Nucleus accumbens (tissue), 56 donors: ENCODE results near the gene EYA2.

Experiments used
- DNase-seq, 56 donors: peaks; one replicate each; lab custom pipeline; 2025; lab: John Stamatoyannopoulos, UW

Gene EYA2

DNA sequence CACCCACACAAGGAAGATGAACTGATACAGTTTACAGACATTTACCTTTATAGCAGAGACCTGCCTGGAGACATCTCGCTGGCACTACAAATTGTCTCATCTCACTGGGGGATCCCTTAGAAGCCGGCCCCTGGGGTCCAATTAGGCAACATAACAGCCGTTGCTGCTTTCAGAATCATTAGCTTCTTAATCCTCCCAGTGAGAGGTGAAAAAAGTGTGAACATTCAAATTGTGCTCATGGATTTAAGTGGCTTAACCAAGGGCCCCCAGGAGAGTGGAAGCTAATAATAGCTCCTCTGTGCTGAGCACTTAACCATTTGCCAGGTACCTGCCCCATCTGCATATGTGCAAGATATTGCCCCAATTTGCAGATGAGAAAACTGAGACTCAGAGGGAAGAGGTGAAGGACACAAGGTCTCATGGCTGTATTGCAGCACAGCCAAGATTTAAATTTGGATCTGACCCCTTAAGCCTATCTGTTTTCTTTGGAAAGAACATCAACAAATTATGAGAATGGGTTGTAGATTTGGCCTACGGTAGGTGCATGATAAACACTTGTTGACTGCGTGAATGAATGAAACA is 101.0 kb downstream of the EYA2 start:
- DNase-seq: no peak

DNA sequence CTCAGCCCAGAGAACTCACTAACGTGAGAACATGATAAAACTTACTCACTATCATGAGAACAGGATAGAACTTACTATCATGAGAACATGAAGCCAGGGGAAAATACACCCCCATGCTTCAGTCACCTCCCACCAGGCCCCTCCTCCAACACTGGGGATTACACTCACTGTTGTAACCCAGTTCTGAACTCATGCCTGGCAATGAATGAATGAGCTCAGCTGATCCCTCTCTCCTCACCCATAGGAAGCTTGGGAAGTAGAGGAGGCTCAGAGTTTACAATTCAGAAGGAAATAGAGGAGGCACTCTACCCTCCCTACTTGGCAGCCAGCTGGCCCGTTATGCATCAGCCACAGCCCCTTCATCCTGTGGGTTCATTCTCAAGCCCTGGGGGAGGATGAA is 102.5 kb downstream of the EYA2 start:
- peak in 1 of 56 donors; percentile 1 for DNase-seq

DNA sequence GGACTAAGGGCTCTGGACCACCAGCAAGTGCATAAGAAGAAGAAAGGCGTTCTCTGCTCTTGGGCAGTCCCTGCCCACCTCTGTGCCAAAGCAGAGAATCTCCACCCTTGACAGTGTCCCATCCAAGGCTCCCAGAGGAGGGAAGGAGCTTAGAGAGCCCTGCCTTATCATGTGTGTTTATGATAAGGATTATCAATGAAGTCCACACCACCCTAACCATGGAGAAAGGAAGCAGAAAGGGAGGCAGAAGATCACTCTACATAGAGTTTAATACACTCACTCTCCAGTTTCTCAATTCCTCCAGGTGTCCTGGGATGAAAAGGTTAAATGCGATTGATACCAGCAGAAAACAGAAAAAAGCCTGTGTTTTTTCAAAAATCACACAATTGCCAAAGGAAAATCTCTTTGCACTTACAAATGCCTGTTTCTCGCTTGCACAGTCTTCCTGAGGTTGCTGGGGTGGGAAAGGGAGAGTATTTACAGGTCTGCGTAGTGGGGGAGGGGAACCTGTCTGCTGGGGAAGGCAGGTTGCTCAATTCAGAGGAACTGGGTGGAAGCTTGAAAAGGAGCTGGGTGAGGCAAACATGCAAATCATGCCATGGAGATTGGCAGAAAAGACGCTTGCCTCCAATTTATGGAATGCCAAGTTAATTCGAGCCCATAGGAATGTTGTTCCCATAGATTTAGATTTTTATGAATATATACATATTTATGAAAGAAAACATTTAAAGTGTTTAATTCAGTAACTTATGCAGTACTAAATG is 104.0 kb downstream of the EYA2 start:
- no peak for DNase-seq

DNA sequence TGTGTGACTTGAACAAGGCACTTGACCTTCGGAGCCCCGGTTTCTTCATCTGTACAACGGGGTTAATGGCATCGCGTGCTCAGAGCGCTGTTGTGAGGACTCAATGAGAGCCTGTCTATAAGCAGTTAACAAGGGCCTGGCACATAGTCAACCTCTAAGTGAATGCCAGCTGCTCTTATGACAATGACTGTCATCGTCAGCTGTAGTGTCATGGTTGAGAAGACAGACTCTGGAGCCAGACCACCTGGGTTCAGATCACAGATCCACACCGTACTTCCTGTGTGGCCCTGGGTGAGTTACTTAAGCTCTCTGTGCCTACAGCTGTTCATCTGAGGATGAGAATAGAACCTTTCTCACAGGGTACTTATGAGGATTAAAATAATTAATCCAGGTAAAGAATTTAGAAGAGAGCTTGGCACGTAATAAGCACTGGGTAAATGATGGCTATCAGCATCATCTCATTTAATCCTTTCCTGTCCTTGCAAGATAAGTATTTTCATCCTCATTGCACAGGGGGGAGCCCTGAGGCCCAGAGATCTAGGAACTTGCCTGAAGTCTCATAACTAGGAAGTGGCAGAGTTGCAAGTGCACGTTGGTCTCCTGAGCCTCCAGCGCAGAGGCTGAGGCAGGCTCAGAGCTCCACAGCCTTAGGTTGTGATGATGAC is 105.3 kb downstream of the EYA2 start:
- DNase-seq: no peak

DNA sequence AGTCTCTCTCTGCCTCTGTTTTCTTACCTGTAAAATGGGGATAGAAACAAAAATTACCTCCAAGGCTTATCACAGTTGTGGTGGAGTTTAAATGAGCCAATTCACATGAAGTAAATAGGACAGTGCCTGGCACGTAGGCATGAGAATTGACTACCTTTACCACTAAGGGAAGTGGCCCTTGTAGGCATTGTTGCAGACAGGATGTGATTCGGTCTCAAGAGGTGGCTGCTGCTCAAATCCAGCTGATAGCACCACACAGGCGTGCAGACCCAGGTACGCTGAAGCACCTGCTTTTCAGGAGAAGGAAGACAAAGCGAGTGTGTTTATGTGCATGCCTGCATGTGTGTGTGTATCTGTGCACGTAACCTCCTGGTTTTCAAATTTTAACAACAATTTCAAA is 108.6 kb downstream of the EYA2 start:
- no peak for DNase-seq

DNA sequence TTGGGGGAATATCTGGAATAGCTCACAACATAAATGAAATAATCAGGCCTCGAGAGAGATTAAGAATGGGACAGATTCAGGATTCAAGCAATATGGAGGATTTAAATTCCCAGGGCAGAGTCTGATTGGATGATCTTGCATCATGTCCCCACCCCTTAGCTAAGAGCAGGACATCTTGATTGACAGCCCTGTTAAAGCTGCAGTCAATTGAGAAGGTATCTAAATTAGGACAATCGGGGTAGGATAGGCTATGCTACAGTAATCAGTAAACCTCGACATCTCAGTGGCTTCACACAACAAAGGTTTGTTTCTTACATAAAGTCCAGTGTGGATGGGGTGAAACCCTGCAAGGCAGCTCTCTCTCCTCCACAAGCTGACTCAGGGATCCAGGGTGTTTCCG is 109.5 kb downstream of the EYA2 start:
- DNase-seq: no peak

DNA sequence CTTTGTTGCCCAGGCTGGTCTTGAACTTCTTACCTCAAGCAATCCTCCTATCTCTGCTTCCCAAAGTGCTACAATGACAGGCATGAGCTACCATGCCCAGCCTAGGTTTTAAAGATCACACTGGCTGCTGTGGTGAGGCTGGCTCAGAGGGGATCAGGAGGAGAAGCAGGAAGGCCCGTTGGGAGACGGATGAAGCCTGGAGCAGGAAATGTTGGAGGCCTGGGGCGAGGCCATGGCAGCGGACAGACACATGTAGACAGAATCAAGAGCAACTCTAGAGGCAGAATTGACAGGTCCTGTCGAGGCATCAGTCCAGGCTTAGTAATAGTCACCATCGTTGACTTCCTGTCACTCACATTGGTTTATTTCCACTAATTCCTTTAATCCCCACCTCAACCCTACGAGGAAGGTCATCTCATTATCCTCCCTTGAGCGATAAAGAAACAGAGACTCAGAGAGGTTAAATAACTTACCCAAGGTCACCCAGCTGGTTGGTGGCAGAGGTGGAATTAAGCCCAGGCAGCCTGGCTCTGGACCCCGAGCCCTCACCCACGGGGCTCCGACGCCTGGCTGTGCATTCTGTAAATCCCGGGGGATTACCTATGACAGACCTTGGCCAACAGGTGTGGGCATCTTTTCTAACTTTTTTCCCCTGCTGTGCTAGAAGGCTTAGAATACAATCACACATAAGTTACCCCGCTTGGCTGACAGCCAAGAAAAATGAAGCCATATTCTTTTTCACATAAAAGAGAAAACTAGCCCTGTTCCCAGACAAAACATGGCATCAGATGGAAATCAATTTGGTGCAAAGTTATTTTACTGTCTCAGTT is 113.4 kb downstream of the EYA2 start:
- no peak for DNase-seq

DNA sequence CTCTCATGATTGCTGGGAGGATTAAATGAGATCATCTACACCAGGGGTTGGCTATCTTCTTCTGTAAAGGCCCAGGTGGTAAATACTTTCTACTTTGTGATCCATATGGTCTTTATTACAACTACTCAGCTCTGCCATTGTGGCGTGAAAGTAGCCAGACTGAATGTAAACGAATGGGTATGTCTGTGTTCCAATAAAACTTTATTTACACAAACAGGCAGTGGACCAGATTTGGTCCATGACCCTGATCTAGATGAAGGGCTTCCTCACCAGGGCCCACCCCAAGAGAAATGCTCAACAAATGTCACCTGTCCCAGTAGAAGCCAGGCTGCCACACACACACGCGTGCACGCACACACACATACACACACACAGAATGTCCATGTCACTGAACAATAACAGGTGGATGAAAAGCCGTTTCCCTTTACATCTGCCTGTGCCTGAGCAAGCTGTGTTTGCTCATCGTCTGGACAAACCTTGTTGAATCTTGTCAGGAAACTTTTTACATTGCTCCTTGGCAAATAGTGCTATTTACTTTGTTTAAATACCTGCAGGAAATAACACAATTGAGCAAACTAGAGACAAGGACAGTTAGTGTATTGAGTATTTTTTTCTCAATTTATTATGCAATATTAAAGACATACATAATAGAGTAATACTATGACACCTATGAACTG is 114.3 kb downstream of the EYA2 start:
- DNase-seq: no peak

DNA sequence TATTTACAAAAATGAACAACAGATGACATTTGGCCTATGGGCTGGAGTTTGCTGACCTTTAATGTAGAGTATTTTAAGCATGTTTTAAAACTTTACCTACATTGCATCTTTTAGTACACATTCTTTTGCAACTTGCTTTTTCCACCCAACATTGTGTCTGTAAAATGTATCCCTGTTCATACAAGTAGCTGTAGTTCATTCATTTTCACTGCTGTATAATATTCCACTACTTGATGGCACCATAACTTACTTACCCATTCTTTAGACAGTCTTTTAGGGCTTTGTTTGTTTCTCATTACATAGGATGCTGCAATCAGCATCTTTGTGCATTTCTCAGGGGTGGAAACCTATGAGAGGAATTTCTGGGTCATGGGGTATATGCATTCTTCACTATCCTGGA is 115.1 kb downstream of the EYA2 start:
- no peak for DNase-seq

DNA sequence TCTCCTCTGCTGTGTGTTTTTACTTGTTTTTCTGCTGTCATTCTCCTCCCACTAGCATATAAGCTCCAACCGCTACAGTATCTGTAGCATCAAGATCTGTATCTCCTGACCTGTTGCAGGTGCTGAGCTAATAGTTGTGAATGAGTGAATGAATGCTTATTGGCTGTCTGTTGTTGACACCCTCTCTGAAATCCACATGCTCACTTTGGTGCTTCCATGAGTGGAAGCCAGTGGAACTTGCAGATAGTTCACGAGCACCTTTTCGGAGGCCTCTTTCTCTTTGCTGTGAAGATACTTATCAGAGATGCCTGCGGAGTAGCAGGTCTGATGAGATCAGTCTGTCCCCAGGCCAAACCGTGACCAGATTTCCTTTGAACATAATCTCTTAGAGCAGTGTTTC is 117.3 kb downstream of the EYA2 start:
- no peak for DNase-seq

DNA sequence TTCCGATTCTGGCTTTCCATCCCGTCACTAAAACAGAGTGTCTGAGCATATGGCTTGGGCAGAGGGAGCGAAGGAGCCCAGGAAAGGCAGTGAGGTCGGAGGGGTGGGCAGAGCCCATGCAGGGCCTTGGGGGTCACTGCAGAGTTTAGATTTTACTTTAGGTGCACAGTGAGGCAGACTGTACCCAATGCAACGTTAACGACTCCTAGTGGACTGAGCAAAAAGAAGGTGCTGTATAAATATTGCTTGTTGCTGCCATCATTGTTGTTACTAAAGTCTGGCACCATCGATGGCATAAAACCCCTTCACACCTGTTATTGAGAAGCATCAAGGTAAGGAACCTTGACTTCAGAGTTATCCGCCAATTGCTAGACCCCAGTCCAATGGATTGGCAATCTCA is 119.0 kb downstream of the EYA2 start:
- no peak for DNase-seq

DNA sequence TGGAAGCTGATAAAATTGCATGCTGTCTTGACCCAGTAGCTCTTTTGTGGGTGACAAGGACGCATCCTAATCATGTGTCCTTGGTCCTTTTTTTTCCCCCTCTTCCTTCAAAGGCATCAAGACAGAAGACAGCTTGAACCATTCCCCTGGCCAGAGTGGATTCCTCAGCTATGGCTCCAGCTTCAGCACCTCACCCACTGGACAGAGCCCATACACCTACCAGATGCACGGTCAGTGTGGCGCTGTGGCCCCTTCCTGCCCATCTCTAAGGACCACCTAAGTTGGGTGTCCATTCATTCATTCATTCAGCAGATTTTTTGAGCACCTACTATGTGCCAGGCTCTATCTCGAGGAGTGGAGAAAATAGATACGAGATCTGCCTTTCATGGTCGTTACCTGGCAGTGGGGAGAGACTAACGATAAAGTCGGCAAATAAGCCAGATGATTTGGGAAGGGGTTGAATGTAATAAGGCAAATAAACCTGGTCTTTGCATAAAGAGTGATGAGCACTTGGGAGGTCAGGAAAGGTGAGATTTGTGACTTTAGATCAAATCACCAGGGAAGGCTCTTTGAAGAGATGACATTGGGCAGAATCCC is 121.5 kb downstream of the EYA2 start:
- no peak for DNase-seq

DNA sequence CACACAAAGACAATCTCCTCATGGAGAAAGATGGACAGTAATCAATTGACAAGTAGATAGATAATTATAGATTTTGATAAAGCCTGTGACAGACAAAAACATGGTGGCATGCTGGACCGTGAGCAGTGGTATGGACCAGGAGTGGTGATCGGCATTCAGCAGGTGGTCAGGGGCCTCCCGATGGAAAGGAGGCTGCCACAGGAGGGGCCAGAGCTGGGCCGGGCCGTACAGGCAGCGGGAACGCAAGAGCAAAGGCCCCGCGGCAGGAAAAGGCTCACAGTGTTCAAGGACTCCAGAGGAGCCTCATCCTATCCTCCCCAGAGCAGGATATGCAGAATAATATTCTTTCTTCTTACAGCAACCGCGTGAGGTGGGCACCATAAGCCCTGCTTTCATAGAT is 123.7 kb downstream of the EYA2 start:
- no peak for DNase-seq

DNA sequence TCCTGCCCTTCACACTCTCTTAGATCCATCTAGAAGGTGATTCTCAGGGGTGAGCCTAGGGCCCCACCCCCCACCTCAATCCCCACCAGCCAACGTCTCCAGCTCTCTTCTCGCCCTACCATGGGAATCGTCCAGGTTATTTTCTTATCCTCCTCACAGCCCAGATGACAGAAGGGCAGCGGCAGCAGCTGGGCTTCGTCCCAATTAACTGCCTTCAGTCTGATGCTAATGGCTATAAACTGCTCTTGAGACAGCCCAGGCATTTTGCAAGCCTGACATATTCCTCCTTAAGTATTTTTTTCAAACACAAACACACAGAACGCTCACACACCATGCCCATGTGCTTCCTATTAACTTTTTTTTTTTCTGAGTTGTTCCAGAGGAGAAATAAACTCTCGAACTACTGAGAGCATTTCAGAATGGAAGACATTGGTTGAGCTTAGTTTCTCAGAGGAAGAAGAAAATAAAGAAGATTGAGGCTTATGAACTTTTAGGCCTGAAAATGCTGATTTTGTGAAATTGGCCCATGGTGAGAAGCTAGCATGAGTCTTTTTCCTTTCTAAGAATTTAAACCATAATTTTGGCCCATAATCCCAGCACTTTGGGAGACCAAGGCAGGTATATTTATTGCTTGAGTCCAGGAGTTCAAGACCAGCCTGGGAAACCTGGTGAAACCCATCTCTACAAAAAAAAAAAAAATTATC is 124.6 kb downstream of the EYA2 start:
- no peak for DNase-seq

DNA sequence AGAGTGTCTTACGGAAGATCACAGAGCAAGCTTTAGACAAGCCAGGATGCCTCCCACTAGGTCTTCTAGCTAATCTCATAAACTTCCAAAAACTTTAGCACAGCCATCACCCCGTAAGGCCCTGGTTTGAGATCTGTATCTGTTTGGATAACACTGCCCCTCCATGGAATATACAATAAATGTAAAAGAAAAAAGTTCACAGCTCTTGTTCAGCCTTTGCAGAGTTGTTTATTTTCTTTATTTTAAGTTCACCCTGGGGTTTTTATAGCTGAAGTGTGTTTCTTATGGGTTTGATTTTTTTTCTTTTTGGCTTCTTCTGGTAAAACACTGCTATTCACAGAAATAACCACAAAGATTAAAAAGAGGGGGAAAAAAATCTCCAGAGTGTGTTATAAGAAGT is 125.6 kb downstream of the EYA2 start:
- no peak for DNase-seq

DNA sequence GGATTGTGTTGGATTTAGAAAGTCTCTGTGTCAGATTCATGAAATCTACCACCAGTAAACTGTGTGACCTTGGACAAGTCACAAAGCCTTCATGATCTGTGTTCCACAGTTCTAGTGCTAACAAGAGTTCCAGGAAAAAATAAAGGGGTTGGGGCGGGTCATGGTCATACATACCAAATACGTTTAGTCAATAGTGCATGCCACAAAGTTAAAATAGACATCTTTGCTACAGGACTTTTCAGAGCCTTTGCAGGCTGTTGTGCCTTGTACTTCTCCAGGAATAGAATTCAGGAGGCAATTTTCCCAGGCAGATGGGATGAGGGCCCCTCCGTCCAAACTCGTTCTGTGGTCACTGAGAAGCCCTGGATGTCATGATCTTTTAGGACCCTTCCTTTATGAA is 127.2 kb downstream of the EYA2 start:
- DNase-seq: no peak

DNA sequence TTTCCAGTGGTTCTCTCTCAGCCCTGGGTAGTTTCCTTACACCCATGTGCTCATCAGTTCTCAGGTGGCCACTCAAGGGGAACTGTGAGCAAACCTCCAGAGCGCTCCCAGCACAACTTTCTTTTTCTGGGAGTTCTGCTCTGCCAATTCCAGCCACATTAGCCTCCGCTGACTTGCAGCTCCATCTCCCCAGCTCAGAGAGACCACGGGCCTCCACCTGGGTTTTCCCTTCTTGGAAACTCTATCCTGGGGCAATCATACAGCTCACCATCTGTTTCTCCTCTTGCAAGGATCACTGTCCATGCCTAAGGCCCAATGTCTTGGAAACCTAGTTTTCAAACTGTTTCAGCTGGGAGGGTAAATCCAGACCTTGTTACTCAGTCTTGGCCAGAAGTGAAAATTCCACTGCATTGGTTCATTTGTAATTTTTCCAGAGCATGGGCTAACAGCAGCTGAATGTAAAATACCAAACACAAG is 129.9 kb downstream of the EYA2 start:
- no peak for DNase-seq

DNA sequence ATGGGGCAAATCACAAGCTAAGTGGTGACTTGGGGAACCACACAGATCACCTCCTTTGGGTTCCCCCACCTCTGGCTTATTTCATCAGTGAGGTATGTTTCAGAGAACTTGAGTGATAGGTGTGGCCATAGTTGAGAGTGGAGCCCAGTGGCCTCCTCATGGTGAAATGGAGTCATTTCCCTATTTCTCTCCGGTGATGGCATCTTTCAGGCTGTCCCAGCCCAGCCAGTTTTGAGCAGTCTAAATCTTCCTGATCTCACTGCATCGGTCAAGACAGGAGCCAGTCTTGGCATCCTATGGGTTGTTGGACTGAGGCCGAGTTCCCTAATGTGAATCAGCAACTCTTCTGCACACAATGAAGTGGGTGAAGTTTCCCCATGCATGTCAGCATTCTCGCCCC is 132.4 kb downstream of the EYA2 start:
- DNase-seq: no peak

DNA sequence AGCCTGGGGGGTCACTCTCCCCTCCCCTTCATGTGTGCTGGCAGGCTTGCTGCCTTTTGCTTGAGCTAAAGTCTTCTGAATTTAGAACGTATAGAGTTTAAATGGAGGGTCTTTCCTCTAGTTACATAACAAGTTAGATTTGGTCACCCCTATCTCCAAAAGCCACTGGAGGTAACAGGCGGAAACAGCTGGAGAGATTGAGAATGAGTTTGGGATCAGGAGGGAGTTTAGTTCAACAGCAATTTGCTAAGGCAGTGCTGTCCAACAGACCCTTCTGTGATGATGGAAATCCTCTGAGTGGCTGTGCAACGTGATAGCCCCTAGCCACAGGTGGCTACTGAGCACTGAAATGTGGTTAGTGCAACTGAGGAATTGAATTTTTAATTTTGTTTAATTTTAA is 132.8 kb downstream of the EYA2 start:
- no peak for DNase-seq
